K562 (cell line): ENCODE data around the gene ZBTB32. TPM values are rescaled to one million over a fixed set of nuclear protein-coding genes. Genes with fewer than 3 reads are reported as not detected.
A peak's percentile ranks its signal among the peaks of the same experiment; 100 is the strongest.

Source experiments
- BRF1 ChIP-seq: IDR thresholded peaks from 3 replicates; pipeline ENCODE4 v1.6.1; 2011; ENCODE audit warnings: borderline replicate concordance, mild to moderate bottlenecking; ENCODE audit not compliant: insufficient read length; ENCODE audit errors: extremely low read depth
- CAMTA2 ChIP-seq: fragments of 250-450 bp; sonication (Bioruptor Pico); conservative IDR thresholded peaks from 2 replicates; pipeline ENCODE4 v1.5.1; 2022
- CBX2 ChIP-seq: fragments of 200-600 bp; sonication (generic); IDR thresholded peaks from one replicate; pipeline ENCODE4 v1.6.1; 2012; ENCODE audit warnings: mild to moderate bottlenecking, low read length, inconsistent platforms; ENCODE audit not compliant: insufficient read depth, poor library complexity, severe bottlenecking
- E2F1 ChIP-seq: sonication (generic); formaldehyde crosslinking; IDR thresholded peaks from 2 replicates; pipeline ENCODE4 v1.8.1; 2023; ENCODE audit warnings: mild to moderate bottlenecking, missing genetic modification reagents, moderate library complexity
- ESRRB ChIP-seq: fragments of 250-450 bp; sonication (Bioruptor Pico); IDR thresholded peaks from 2 replicates; pipeline ENCODE4 v1.5.0; 2020; ENCODE audit warnings: mild to moderate bottlenecking, moderate library complexity, borderline replicate concordance
- LEF1 ChIP-seq: fragments of 450-650 bp; IDR thresholded peaks from 2 replicates; pipeline ENCODE4 v1.6.1; 2016; ENCODE audit warnings: mild to moderate bottlenecking
- SIN3A ChIP-seq, 2 experiments: fragments of 150-350 bp in 1 of 2; IDR thresholded peaks; 2 replicates each; pipeline ENCODE4 v1.6.1; 2011 to 2016; ENCODE audit warnings: borderline replicate concordance in 2 of 2, low read depth in 2 of 2, low read length in 2 of 2, mild to moderate bottlenecking in 2 of 2, moderate library complexity in 2 of 2; ENCODE audit not compliant: control insufficient read depth in 1 of 2
- YBX1 ChIP-seq: fragments of 450-650 bp; IDR thresholded peaks from 2 replicates; pipeline ENCODE4 v1.7.1; 2016; ENCODE audit warnings: mild to moderate bottlenecking
- ZBTB17 ChIP-seq: fragments of 450-650 bp; formaldehyde crosslinking; IDR thresholded peaks from 2 replicates; pipeline ENCODE4 v1.4.0; 2020; ENCODE audit warnings: mild to moderate bottlenecking
- ZKSCAN3 ChIP-seq: fragments of 250-450 bp; sonication (Bioruptor Pico); IDR thresholded peaks from 2 replicates; pipeline ENCODE4 v1.4.0; 2020
- ZNF324 ChIP-seq: fragments of 250-450 bp; sonication (Bioruptor Pico); IDR thresholded peaks from 2 replicates; pipeline ENCODE4 v1.4.0; 2020; ENCODE audit warnings: mild to moderate bottlenecking
- ZNF583 ChIP-seq: fragments of 250-450 bp; sonication (Bioruptor Pico); IDR thresholded peaks from 2 replicates; pipeline ENCODE4 v1.4.0; 2020
- ZNF592 ChIP-seq: fragments of 450-650 bp; IDR thresholded peaks from 2 replicates; pipeline ENCODE4 v1.6.1; 2017; ENCODE audit warnings: antibody characterized with exemption, mild to moderate bottlenecking
- polyA plus RNA-seq, 8 experiments: library from polyadenylated mRNA; depleted of rRNA in 4 of 8; stranded (reverse) in 5 of 8; unstranded in 3 of 8; fragments of >200 nt; fragmentation: Nextera tagmentation in 2 of 8; fragmentation: Illumina TruSeq in 1 of 8; extraction: Ambion mirVana in 2 of 8; extraction: Trizol in 1 of 8; gene quantifications; 2 replicates each; pipeline versions ENCODE4 v1.2.1 to v1.2.3, GENCODE V29; 2011 to 2014; ENCODE audit warnings: inconsistent platforms in 1 of 8, missing spikeins in 1 of 8
- total RNA-seq, 7 experiments: library from RNA; depleted of rRNA in 6 of 7; stranded (reverse); fragments of >200 nt in 6 of 7; fragmentation: Illumina TruSeq in 2 of 7; extraction: Trizol in 2 of 7; gene quantifications; 2 replicates each; pipeline versions ENCODE4 v1.2.1 to v1.2.3, GENCODE V29; 2011 to 2021; ENCODE audit warnings: low replicate concordance in 1 of 7
- TF ChIP-seq, protein P1 (sequence below): fragments of 450-650 bp; IDR thresholded peaks from 2 replicates; pipeline ENCODE4 v1.6.1; 2016; ENCODE audit warnings: missing biosample characterization, missing genetic modification characterization
- TF ChIP-seq, protein P2 (sequence below): sonication (generic); formaldehyde crosslinking; IDR thresholded peaks from 2 replicates; pipeline ENCODE4 v1.8.0; 2023; ENCODE audit warnings: mild to moderate bottlenecking, missing genetic modification reagents

The ZBTB32 gene
- total and polyA plus RNA-seq, 9 of the 15 experiments (the other 6 are each of a cell fraction or from before 2014, with no cell fraction given), result 0.20 TPM; not detected in 8

DNA sequence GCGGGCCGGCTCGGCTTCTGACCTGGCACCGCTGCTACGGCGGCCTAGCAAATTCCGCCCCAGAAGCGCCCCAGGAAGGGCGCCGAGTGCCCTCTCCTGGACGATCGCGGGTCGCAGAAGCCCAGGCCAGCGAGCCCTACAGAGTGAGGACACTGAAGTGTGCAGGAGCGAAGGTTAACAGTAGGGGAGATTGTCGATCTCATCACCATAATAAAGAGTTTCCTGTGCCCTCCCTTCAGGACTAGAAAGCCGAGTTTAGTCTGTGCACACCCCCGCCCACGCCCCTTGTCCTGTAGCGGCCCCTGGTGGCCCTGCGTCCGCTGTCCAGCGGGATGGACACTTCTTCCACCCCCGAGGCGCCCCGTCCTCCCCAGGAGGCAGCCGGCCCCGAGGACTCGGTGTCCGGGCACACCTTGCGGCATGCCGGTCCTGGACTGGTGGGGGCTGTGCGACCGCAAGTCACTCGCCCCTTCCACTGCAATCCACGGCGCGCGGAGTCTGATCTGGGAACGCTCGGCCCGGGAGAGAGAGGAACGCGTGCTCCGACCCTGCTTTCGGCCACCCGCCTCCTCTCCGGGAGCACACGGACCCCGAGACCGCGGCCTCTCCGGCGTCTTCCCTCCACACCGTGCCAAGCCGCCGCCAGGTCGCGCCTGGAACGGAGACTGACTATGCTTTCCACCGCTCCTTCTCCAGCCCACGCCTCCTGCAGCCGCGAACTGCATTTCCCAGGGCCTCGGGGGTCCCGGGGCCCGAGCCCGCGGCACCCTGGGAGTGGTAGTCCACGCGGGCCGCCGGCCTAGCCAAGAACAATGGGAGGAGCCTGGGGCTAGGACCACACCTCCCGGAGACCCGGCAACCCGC lies 12.7 kb downstream of the ZBTB32 start (continued):
- no peak for TF ChIP-seq ZNF324
- peak in 1 of 2 experiments; percentile 25; a peak in 1 of 4 replicates for TF ChIP-seq SIN3A (IDR thresholded peaks at IDR 0.05; ENCODE audit: borderline replicate concordance in 2 of 2, control insufficient read depth in 1 of 2, low read depth in 2 of 2, low read length in 2 of 2)
- TF ChIP-seq ESRRB (CRISPR knock-in tag), result no peak
- no peak for TF ChIP-seq CBX2
- TF ChIP-seq YBX1, result no peak
- no peak for TF ChIP-seq BRF1
- TF ChIP-seq, protein P1, sequence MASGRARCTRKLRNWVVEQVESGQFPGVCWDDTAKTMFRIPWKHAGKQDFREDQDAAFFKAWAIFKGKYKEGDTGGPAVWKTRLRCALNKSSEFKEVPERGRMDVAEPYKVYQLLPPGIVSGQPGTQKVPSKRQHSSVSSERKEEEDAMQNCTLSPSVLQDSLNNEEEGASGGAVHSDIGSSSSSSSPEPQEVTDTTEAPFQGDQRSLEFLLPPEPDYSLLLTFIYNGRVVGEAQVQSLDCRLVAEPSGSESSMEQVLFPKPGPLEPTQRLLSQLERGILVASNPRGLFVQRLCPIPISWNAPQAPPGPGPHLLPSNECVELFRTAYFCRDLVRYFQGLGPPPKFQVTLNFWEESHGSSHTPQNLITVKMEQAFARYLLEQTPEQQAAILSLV, result no peak
- TF ChIP-seq E2F1 (CRISPR knock-in tag), result no peak
- TF ChIP-seq ZNF592, result peak; percentile 18; the same call in 1 of the 2 replicates
- TF ChIP-seq ZBTB17 (CRISPR knock-in tag), result peak; percentile 77
- no peak for TF ChIP-seq LEF1
- TF ChIP-seq CAMTA2 (CRISPR knock-in tag), result no peak
- TF ChIP-seq, protein P2, sequence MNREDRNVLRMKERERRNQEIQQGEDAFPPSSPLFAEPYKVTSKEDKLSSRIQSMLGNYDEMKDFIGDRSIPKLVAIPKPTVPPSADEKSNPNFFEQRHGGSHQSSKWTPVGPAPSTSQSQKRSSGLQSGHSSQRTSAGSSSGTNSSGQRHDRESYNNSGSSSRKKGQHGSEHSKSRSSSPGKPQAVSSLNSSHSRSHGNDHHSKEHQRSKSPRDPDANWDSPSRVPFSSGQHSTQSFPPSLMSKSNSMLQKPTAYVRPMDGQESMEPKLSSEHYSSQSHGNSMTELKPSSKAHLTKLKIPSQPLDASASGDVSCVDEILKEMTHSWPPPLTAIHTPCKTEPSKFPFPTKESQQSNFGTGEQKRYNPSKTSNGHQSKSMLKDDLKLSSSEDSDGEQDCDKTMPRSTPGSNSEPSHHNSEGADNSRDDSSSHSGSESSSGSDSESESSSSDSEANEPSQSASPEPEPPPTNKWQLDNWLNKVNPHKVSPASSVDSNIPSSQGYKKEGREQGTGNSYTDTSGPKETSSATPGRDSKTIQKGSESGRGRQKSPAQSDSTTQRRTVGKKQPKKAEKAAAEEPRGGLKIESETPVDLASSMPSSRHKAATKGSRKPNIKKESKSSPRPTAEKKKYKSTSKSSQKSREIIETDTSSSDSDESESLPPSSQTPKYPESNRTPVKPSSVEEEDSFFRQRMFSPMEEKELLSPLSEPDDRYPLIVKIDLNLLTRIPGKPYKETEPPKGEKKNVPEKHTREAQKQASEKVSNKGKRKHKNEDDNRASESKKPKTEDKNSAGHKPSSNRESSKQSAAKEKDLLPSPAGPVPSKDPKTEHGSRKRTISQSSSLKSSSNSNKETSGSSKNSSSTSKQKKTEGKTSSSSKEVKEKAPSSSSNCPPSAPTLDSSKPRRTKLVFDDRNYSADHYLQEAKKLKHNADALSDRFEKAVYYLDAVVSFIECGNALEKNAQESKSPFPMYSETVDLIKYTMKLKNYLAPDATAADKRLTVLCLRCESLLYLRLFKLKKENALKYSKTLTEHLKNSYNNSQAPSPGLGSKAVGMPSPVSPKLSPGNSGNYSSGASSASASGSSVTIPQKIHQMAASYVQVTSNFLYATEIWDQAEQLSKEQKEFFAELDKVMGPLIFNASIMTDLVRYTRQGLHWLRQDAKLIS (CRISPR knock-in tag), result peak; percentile 67
- no peak for TF ChIP-seq ZNF583 (CRISPR knock-in tag)
- no peak for TF ChIP-seq ZKSCAN3
